ENCODE measurements around the gene ADAMTS10. TPM values are rescaled to one million over a fixed set of nuclear protein-coding genes. Genes with fewer than 3 reads are reported as not detected.

ADAMTS10 gene
- total RNA-seq, 4 donors from 2014 or later, result 15.7 to 45.3 (median 22.8) TPM

GRCh38 chr19:8589177-8589714 lies 21.3 kb downstream of the ADAMTS10 start:
- H3K9me3 ChIP-seq, result no peaks in the 10 kb centered on the region
- TF ChIP-seq POLR2AphosphoS5 (IDR thresholded peaks at IDR 0.05), result no peak
- no peak for TF ChIP-seq POLR2A (IDR thresholded peaks at IDR 0.05)
- TF ChIP-seq CTCF (IDR thresholded peaks at IDR 0.05), result no peak
- TF ChIP-seq EP300 (IDR thresholded peaks at IDR 0.05), result no peak
- H3K27me3 ChIP-seq, result peaks cover 5% of the 10 kb centered on the region
- 89% methylated on average over 8 of the region's 32 CpGs; no CpG with 5 or more reads in 1 of the 2 donors for WGBS, 2 donors (ENCODE audit: low coverage in 1 of 2)
- H3K36me3 ChIP-seq, result peaks cover 0 to 48% of the 10 kb centered on the region in 2 donors
- H3K27ac ChIP-seq, result no peak overlapping the region
- ATAC-seq, result no peak
- no peak overlapping the region for H3K4me3 ChIP-seq
- peaks cover 0 to 22% (median 5%) of the 10 kb centered on the region in 3 donors for H3K4me1 ChIP-seq

GRCh38 chr19:8585894-8586750 lies 24.4 kb downstream of the ADAMTS10 start:
- Histone ChIP-seq H3K4me1 (no peaks in the 10 kb centered on the region), H3K9me3 (no peaks in the 10 kb centered on the region), H3K27ac (no peak overlapping the region), H3K36me3 (peaks cover 0 to 65% of the 10 kb centered on the region in 2 donors), H3K4me3 (no peak overlapping the region), H3K27me3 (no peaks in the 10 kb centered on the region)
- 66 to 88% methylated on average over 7 to 10 of the region's 34 CpGs for whole genome bisulfite sequencing, 2 donors (ENCODE audit: low coverage in 1 of 2)
- TF ChIP-seq POLR2AphosphoS5 (IDR thresholded peaks at IDR 0.05), result no peak
- TF ChIP-seq EP300 (IDR thresholded peaks at IDR 0.05), result no peak
- TF ChIP-seq CTCF (IDR thresholded peaks at IDR 0.05), result peak in 3 of 4 experiments; percentile 19 to 60 (median 25)
- TF ChIP-seq POLR2A (IDR thresholded peaks at IDR 0.05), result no peak
- ATAC-seq, result no peak

DNA sequence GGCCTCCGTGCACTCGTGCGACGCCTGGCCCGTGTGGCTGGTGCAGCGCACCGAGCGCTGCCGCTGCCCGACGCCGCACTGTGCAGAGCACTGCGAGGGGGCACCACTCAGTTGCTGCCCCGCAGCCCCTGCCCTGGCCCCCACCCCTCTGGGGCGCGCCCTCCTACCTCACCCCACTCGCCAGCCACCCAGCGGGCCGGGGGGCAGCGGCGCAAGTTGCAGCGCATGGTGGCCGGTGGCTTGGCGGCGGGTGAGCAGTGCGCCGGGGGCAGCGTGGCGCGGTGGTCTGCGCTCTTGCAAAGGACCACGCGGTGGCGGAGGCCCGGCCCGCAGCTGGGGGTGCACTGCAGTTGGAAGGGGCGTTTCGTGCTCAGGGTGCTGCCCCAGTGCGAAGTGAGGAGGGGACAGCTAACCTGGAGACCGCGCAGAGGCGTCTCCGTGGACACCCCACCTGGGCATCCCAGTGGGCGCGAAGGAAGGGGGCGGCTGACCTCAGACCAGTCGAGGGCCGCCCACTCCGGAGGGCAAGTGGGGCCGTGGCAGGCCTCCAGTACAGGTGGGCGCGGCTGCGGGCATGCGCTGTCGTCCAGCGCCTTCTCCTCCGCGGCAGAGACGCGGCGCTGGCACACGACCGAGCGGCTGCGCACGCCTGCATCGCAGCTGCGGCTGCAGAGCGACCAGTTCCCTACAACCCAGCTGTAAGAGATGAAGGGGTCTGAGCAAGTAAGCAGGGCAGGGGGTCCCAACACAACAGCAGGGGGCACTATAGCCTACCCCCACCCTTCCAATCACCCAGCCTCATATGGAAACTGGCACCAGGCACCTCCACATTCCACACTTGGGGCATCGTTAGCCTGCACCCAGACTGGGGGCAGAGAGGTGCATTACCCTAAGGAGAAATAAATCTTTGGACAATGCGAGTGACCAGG lies 25.3 kb downstream of the ADAMTS10 start:
- no peaks in the 10 kb centered on the region for H3K9me3 ChIP-seq
- peaks cover 7% of the 10 kb centered on the region for H3K27me3 ChIP-seq
- H3K4me3 ChIP-seq, result no peak overlapping the region
- H3K4me1 ChIP-seq, result peaks cover 0 to 8% (median 3%) of the 10 kb centered on the region in 3 donors
- WGBS, 2 donors (ENCODE audit: low coverage in 1 of 2), result 50 to 91% methylated on average over 2 to 6 of the region's 71 CpGs
- TF ChIP-seq CTCF (IDR thresholded peaks at IDR 0.05) (no peak), POLR2A (IDR thresholded peaks at IDR 0.05) (no peak), EP300 (IDR thresholded peaks at IDR 0.05) (no peak), POLR2AphosphoS5 (IDR thresholded peaks at IDR 0.05) (no peak)
- ATAC-seq, result no peak
- H3K27ac ChIP-seq, result no peak overlapping the region
- peaks cover 0 to 65% of the 10 kb centered on the region in 2 donors for H3K36me3 ChIP-seq

DNA sequence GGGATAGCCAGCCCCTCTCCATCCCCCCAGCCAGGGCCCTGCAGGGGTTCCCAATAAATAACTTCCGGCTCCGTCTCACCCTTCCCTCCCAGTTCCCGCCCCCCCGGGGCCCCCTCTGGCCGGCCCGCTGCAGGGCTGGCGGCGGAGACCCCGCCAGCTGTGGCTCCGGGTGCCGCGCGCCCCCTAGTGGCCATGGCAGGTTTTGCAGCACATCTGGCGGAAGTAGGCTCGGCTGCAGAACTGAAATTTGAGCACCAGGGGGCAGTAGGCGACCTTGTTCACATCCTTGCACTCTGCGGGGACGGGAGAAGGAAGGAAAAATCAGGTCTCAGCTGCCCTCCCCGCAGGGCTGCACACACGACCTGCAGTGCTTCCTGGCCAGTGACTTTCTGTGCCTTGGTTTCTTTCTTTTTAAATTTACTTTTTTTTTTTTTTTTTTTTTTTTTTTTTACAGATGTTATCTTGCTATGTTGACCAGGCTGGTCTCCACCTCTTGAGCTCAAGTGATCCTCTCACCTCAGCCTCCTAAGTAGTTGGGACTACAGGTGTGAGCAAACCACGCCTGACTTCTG lies 29.7 kb downstream of the ADAMTS10 start:
- H3K36me3 ChIP-seq, result peaks cover 0 to 29% of the 10 kb centered on the region in 2 donors
- peak; percentile 68 for ATAC-seq
- TF ChIP-seq CTCF (IDR thresholded peaks at IDR 0.05) (peak in 3 of 4 experiments; percentile 97 to 99 (median 99)), POLR2A (IDR thresholded peaks at IDR 0.05) (no peak)
- H3K27ac ChIP-seq, result no peak overlapping the region
- H3K4me1 ChIP-seq, result peaks cover 0 to 28% (median 3%) of the 10 kb centered on the region in 3 donors
- peaks cover 47% of the 10 kb centered on the region for H3K27me3 ChIP-seq
- WGBS, 2 donors (ENCODE audit: low coverage in 1 of 2), result 0 to 10% methylated on average over 5 to 6 of the region's 21 CpGs
- no peaks in the 10 kb centered on the region for H3K9me3 ChIP-seq
- no peak overlapping the region for H3K4me3 ChIP-seq
